ENCODE data around the gene LRP3.

The LRP3 gene

DNA sequence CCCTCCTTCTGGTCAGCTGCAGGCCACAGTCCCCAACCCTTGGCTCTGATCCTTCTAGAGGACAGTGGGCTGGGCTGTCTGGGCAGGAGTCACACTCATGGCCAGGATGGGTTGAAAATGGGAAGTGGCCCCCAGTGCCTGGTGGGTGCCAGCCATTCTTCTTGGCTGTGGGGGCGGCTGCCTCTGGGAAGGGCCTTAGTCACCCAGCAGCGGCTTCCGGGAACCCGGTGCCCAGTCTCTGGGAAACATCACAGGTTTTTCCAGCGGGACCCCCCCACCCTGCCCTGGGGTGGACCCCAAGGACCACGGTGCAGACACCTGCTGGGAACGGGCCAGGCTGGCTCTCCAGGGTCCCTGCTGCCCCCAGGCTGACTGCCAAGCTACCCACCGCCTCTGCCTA is 58.8 kb downstream of the LRP3 start:
- peak; percentile 64 for DNase-seq (ENCODE audit: low spot score)

DNA sequence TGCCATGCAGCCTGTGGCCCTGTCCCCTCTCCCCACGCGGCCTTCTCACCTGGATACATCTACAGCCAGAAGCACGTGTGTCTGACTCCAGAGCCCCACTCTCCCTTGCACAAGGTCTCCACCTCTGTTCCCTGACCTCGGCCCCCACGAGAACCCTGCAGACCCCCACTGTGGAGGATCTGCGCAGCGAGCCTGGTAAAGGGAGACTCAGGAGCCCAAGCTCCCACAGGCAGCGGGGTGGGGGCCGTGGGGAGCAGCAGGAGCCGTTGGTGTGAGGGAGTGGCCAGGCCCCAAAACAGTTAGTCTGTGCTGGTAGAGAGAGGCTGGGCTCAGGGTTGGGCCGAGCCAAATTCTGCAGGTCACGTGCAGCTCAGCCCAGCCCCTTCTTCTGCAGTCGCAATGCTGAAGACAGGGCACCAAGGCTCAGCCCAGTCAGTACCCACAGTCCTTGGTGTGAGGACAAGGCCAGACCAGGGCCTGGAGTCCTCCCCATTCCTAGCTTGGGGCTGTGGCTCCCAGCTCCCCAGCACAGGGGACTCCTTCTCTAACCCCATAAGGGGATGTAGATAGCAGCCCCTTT is 60.2 kb downstream of the LRP3 start:
- no peak for DNase-seq (ENCODE audit: low spot score)

DNA sequence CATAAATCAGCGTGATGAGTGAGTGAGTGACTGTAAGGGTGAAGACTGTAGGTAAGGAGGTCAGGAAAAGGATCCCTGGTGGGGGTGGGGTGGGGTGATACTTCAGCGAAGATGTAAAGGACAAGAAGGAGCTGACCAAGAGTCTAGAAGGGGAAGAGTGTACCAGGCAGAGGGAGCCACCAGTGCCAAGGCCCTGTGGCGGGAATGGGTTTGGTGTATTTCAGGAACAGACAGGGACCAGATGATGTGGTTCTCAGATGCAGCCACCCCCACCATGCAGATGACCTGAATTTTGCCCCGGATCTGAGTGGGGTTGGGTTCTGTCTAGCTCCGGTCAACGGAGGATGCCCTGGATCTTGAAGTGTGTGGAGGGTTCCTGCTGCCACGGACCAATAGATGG is 61.7 kb downstream of the LRP3 start:
- DNase-seq (ENCODE audit: low spot score) = no peak

DNA sequence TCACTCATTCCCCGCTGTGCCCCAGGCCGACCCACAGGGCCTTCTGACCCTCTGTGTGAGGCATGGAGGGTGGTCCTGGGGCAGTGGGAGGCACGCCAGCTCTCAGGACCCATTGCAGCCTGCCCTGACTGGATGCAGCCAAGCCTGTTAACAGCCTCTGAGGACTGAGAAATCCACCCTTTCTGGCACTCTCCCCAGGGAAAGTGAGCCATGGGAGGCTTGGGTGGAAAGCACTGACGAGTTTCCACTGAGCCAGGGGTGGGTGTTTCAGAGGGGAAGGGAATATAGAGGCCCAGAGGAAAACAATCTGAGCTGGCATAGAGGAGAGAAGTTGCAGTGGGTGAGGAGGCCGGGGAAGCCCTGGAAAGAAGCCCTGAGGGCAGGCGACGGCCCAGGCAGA is 62.1 kb downstream of the LRP3 start:
- no peak for DNase-seq (ENCODE audit: low spot score)

DNA sequence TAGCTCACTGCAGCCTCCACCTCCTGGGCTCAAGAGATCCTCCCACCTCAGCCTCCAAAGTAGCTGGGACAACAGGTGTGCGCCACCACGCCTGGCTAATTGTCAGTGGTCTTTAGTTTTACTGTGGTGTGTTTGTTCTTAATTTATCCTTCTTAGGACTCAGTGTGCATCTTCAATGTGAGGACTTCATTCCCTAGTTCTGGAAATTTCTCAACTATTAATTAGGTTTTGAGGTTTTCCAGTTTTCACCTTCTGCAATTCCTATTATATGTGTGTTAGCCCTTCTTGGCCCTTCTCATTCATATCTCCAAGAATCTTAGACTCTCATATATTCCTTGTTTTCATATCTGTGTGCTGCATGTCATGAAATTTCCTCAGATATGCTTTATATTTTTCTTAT is 63.7 kb downstream of the LRP3 start:
- DNase-seq (ENCODE audit: low spot score) = no peak

Measured in Ammon's horn (tissue), 1 donor.